ENCODE results near the gene C1QTNF3.
"Not testable (repeated sequence)": the region's sequence is repeated elsewhere in the genome, so short reads cannot be mapped to it uniquely, and the experiment has no call there.

C1QTNF3 gene

GRCh38 chr5:34043099-34043876, at the start of gene C1QTNF3:
TSS of gene C1QTNF3 (minus strand) at chr5:34043213. CDS start at chr5:34043125, 88 bp downstream.
- DNase-seq = no peak

- not testable (repeated sequence) for DNase-seq
Observed at GRCh38 chr5:34091039-34091438, 48.0 kb upstream of the C1QTNF3 start.

GRCh38 chr5:34089802-34090201, 46.8 kb upstream of the C1QTNF3 start:
- not testable (repeated sequence) for DNase-seq

- not testable (repeated sequence) for DNase-seq
Observed at GRCh38 chr5:34087728-34088127, 44.7 kb upstream of the C1QTNF3 start.

GRCh38 chr5:34083898-34084297, 40.9 kb upstream of the C1QTNF3 start:
- DNase-seq = peak; percentile 9

GRCh38 chr5:34079505-34079904, 36.5 kb upstream of the C1QTNF3 start:
- not testable (repeated sequence) for DNase-seq

- DNase-seq = peak; percentile 47
Observed at GRCh38 chr5:34077636-34078035, 34.6 kb upstream of the C1QTNF3 start.

- DNase-seq = not testable (repeated sequence)
Observed at GRCh38 chr5:34076719-34077364, 33.8 kb upstream of the C1QTNF3 start.

- not testable (repeated sequence) for DNase-seq
Observed at GRCh38 chr5:34074472-34074871, 31.5 kb upstream of the C1QTNF3 start.

GRCh38 chr5:34074071-34074470, 31.1 kb upstream of the C1QTNF3 start:
- DNase-seq = not testable (repeated sequence)

GRCh38 chr5:34070626-34071025, 27.6 kb upstream of the C1QTNF3 start:
- not testable (repeated sequence) for DNase-seq

GRCh38 chr5:34064656-34065055, 21.6 kb upstream of the C1QTNF3 start:
- DNase-seq = no peak

GRCh38 chr5:34062419-34062818, 19.4 kb upstream of the C1QTNF3 start:
- no peak for DNase-seq

GRCh38 chr5:34061993-34062392, 19.0 kb upstream of the C1QTNF3 start:
- DNase-seq = no peak

- DNase-seq = no peak
Observed at GRCh38 chr5:34059977-34060376, 17.0 kb upstream of the C1QTNF3 start.

GRCh38 chr5:34058532-34058931, 15.5 kb upstream of the C1QTNF3 start:
- DNase-seq = no peak

GRCh38 chr5:34057569-34057968, 14.6 kb upstream of the C1QTNF3 start:
- DNase-seq = no peak

GRCh38 chr5:34057118-34057517, 14.1 kb upstream of the C1QTNF3 start:
- DNase-seq = no peak

GRCh38 chr5:34055667-34056066, 12.7 kb upstream of the C1QTNF3 start:
- DNase-seq = no peak

- no peak for DNase-seq
Observed at GRCh38 chr5:34054400-34054729, 11.4 kb upstream of the C1QTNF3 start.

GRCh38 chr5:34053571-34054399, 10.8 kb upstream of the C1QTNF3 start:
- no peak for DNase-seq

- DNase-seq = no peak
Observed at GRCh38 chr5:34053133-34053532, 10.1 kb upstream of the C1QTNF3 start.

GRCh38 chr5:34051374-34051980, 8.5 kb upstream of the C1QTNF3 start:
- DNase-seq = no peak
